HFF-Myc (cell line): ENCODE measurements around the gene GPC5.

Experiments used
- DNase-seq: peaks from one replicate; pipeline ENCODE4 v3.0.0-alpha.2; 2011; ENCODE audit warnings: low read depth; ENCODE audit errors: extremely low read depth
- H3K4me3 ChIP-seq: replicated peaks from 2 replicates; pipeline ENCODE4 v1.5.1; 2011; ENCODE audit warnings: low read depth, mild to moderate bottlenecking, control low read depth, low read length
- CTCF ChIP-seq: IDR thresholded peaks from 2 replicates; pipeline ENCODE4 v1.5.1; 2012; ENCODE audit warnings: mild to moderate bottlenecking, low read depth, low read length, control low read depth; ENCODE audit errors: missing control alignments

The GPC5 gene

DNA sequence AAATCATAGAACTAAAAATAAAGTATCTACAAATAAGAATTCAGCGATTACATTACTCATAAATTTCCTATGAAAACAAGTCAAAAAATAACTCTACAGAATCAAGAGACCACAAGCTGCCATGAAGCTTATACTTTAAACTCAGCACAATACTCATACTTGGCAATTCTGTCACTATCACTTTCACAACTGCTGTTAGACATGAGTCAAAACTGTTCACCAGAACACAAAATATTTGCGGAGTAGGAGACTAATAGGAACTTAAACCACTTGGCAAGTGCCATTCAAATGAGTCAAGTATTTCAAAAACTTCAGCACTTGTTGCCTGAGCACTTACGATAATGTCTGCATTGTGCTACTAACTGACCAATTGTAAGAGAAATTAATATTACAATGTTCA is 1440.4 kb downstream of the GPC5 start:
- no peak for DNase-seq
- TF ChIP-seq CTCF: no peak

DNA sequence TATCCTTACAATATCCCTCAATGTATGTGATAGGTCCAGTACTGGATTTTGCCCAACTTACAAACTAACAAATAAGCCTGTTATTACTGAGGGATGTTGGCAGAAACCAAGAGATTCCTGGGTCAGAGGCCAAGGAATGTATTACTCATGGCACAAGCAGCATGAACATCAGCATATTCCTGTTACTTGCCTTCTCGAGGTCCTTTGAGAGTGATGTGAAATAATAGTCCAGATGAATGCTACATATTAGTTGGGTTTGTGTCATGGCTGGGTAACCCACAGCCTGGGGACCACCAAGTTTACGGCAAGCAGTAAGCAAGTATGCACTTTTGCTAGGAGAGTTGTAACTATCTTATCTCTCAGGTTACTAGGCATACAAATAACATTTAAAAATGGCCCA is 1443.7 kb downstream of the GPC5 start:
- TF ChIP-seq CTCF: no peak
- peak; percentile 46 for DNase-seq

More for the DNA sequence above, 1440.4 kb downstream of the GPC5 start:
- no peak overlapping the region for H3K4me3 ChIP-seq

GRCh38 chr13:92843549-92843948 is 1445.1 kb downstream of the GPC5 start:
- peak; percentile 15 for DNase-seq
- no peak overlapping the region for H3K4me3 ChIP-seq
- TF ChIP-seq CTCF: no peak

More for the DNA sequence above, 1443.7 kb downstream of the GPC5 start:
- H3K4me3 ChIP-seq: no peak overlapping the region

- no peak overlapping the region for H3K4me3 ChIP-seq
- no peak for TF ChIP-seq CTCF
- no peak for DNase-seq
These were observed 1451.0 kb downstream of the GPC5 start for GRCh38 chr13:92849381-92849780.

DNA sequence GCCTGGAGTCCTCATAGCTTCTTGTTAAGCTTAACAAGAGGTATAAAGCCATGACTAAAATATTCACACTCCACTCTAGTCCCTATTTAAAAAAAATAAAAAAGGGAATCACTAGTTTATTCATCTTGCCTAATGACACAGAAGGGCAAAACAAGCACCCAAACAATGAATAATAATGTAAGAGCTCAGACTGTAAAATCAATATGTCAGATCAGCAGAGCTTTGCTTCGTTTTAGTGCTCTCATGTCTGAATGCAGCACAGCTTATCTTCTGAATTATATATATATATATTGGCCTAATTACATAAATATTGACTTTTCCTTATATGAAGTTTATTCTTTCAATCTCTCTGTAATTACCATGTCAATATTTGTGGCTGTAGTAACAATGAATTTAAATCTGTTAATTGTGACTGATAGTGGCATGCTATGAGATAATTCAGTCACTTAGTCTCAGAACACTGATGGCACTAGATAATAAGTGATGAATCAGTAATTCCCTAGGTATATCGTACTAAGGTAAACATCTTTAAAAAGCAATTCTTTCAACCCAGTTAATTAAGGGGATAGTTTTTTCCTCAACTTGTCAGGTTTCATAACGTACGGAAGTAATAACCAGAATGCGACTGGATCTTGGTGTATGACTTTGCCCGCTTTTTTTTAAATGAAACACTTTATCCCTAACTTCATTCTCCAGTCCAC is 1466.3 kb downstream of the GPC5 start:
- no peak overlapping the region for H3K4me3 ChIP-seq
- no peak for TF ChIP-seq CTCF
- no peak for DNase-seq

DNA sequence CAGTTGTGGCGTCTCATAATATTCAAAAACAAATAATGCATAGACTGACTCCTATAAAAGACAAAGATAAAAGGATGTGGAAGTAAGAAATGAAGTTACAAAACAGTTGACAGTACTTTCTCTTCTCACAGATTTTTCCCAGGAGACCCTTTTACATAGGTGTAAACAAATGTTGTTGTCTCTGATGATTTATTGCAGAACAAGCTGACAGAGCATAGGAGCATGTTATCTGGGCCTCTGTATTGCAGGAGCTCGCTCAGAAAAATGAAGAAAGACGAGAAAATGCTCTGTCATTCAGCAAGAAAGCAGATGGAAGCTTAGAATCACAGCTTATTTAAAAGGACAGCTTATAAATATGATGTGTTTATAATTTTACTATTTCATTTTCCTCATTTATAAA is 1474.6 kb downstream of the GPC5 start:
- no peak overlapping the region for H3K4me3 ChIP-seq
- no peak for TF ChIP-seq CTCF
- DNase-seq: no peak

DNA sequence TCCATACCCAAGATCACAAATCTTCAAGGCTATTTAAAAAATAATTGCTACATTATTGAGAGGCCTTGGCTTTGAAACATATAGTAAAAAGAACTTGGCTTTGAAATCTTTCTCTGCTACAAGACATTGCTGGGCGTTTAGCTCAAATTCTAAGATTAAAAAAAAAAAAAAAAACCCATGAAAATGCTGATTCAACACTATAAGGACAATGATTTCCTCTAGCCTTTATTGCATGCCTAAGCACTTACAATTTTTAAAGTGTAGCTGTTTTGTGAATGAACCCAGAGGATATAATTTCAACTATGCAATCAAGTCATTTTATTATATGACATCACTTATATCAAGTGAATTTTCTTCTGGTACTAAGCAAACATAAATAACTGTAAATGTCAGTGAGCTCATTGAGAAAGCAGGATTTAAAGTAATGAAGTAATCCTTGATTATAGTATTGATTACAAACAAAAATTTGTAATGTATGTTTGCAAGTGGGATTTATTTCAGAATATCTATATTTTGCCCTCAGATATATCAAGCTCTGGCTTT is 1488.2 kb downstream of the GPC5 start:
- DNase-seq: no peak
- no peak overlapping the region for H3K4me3 ChIP-seq
- TF ChIP-seq CTCF: no peak
